Right forelimb (tissue), 1 donor: ENCODE results near the gene F2RL3.

Source experiments
- DNase-seq: peaks from one replicate; pipeline ENCODE4 v3.0.0-alpha.2; 2018

F2RL3 gene

GRCh38 chr19:16875584-16876555 is 12.9 kb upstream of the F2RL3 start:
- no peak for DNase-seq

GRCh38 chr19:16876904-16877361 is 11.9 kb upstream of the F2RL3 start:
- no peak for DNase-seq

GRCh38 chr19:16877581-16877980 is 11.2 kb upstream of the F2RL3 start:
- no peak for DNase-seq

- DNase-seq, result no peak
Measured at GRCh38 chr19:16878181-16878965, 10.4 kb upstream of the F2RL3 start.

GRCh38 chr19:16880884-16881554 is 7.8 kb upstream of the F2RL3 start:
- no peak for DNase-seq

GRCh38 chr19:16882146-16882545 is 6.7 kb upstream of the F2RL3 start:
- no peak for DNase-seq

- DNase-seq, result no peak
Measured at GRCh38 chr19:16883522-16883921, 5.3 kb upstream of the F2RL3 start.

- DNase-seq, result no peak
Measured at GRCh38 chr19:16885166-16885565, 3.6 kb upstream of the F2RL3 start.

GRCh38 chr19:16886305-16886880 is 2.4 kb upstream of the F2RL3 start:
- no peak for DNase-seq

GRCh38 chr19:16887353-16888265 is 1.2 kb upstream of the F2RL3 start:
- DNase-seq, result no peak

GRCh38 chr19:16889366-16889882 is 625 bp downstream of the F2RL3 start:
- DNase-seq, result no peak

GRCh38 chr19:16889883-16890460 is 1.2 kb downstream of the F2RL3 start:
- DNase-seq, result no peak

GRCh38 chr19:16890461-16891184 is 1.8 kb downstream of the F2RL3 start:
- DNase-seq, result no peak

GRCh38 chr19:16891696-16892382 is 3.0 kb downstream of the F2RL3 start:
- DNase-seq, result no peak

GRCh38 chr19:16892436-16892835 is 3.6 kb downstream of the F2RL3 start:
- DNase-seq, result no peak

GRCh38 chr19:16892868-16893685 is 4.3 kb downstream of the F2RL3 start:
- no peak for DNase-seq

- DNase-seq, result no peak
Measured at GRCh38 chr19:16893686-16893989, 4.8 kb downstream of the F2RL3 start.

- DNase-seq, result no peak
Measured at GRCh38 chr19:16894080-16894479, 5.3 kb downstream of the F2RL3 start.
